A549 (cell line): ENCODE measurements around the gene SIN3A. TPM values are rescaled to one million over a fixed set of nuclear protein-coding genes. Genes with fewer than 3 reads are reported as not detected.

Experiments
- ATAC-seq, 2 experiments: fragments of 200-7000 bp in 1 of 2; fragments of >200 bp in 1 of 2; cut with Nextera tagmentation in 1 of 2; cut with Tn5 transposase in 1 of 2; 3 replicates each; pipeline versions ENCODE4 v1.8.0 to v1.9.1; 2018 to 2020; ENCODE audit warnings: mild to moderate bottlenecking in 1 of 2, moderate library complexity in 1 of 2
- CTCF ChIA-PET: fragments of 300-600 bp; sonication (Branson Sonifier 250); formaldehyde crosslinking; extraction: SDS; loops from one replicate; lab custom pipeline; 2021; ENCODE audit warnings: antibody characterized with exemption, inconsistent platforms; lab: Yijun Ruan, JAX
- POLR2A ChIA-PET: fragments of 350-600 bp; formaldehyde crosslinking; extraction: SDS; loops from one replicate; lab custom pipeline; 2021; ENCODE audit warnings: antibody characterized with exemption, inconsistent platforms; lab: Yijun Ruan, JAX
- DNase-seq, 2 experiments: peaks; one replicate each; pipeline versions ENCODE4 v3.0.0 to v3.0.0-alpha.2; 2011 to 2016; ENCODE audit warnings: low read depth in 1 of 2, low spot score in 1 of 2
- FAIRE-seq: peaks from 2 replicates; lab custom pipeline; 2011; peaks lifted over from hg19 to GRCh38; lab: Jason Lieb, UNC
- H3K27ac ChIP-seq, 2 experiments: fragments of >200 bp; sonication (Bioruptor Twin); formaldehyde crosslinking; 3 replicates each; pipeline ENCODE4 v1.5.1; 2016 to 2017
- H3K4me1 ChIP-seq: fragments of >200 bp; sonication (Bioruptor Twin); formaldehyde crosslinking; 3 replicates; pipeline ENCODE4 v1.6.1; 2016
- H3K4me2 ChIP-seq: fragments of >200 bp; sonication (Bioruptor Twin); formaldehyde crosslinking; 3 replicates; pipeline ENCODE4 v1.6.1; 2016
- H3K4me3 ChIP-seq: fragments of >200 bp; sonication (Bioruptor Twin); formaldehyde crosslinking; 3 replicates; pipeline ENCODE4 v1.5.1; 2016
- H3K9me3 ChIP-seq: fragments of >200 bp; sonication (Bioruptor Twin); formaldehyde crosslinking; 3 replicates; pipeline ENCODE4 v1.6.1; 2016
- BCL3 ChIP-seq: fragments of >200 bp; sonication (Bioruptor Twin); formaldehyde crosslinking; IDR thresholded peaks from 3 replicates; pipeline ENCODE4 v1.6.1; 2016
- CBX8 ChIP-seq: fragments of 200-600 bp; sonication (generic); IDR thresholded peaks from 2 replicates; pipeline ENCODE4 v1.6.1; 2016
- CEBPB ChIP-seq, 2 experiments: fragments of >200 bp in 1 of 2; sonication (Bioruptor Twin) in 1 of 2; formaldehyde crosslinking in 1 of 2; IDR thresholded peaks; 2 replicates each; pipeline ENCODE4 v1.6.1; 2012 to 2016
- CHD2 ChIP-seq: fragments of 150-350 bp; IDR thresholded peaks from 2 replicates; pipeline ENCODE4 v1.6.1; 2014; ENCODE audit warnings: low read length; ENCODE audit not compliant: partially characterized antibody
- CTCF ChIP-seq: fragments of >200 bp; sonication (Bioruptor Twin); formaldehyde crosslinking; IDR thresholded peaks from 3 replicates; pipeline ENCODE4 v1.5.1; 2016
- EHF ChIP-seq: fragments of 250-450 bp; sonication (Bioruptor Pico); IDR thresholded peaks from 2 replicates; pipeline ENCODE4 v1.5.0; 2020; ENCODE audit warnings: mild to moderate bottlenecking
- FOSB ChIP-seq: fragments of 250-450 bp; sonication (Bioruptor Pico); IDR thresholded peaks from 2 replicates; pipeline ENCODE4 v1.5.0; 2020; ENCODE audit warnings: mild to moderate bottlenecking, moderate library complexity
- FOXS1 ChIP-seq: fragments of 250-450 bp; sonication (Bioruptor Pico); IDR thresholded peaks from 2 replicates; pipeline ENCODE4 v1.5.0; 2020; ENCODE audit warnings: mild to moderate bottlenecking, moderate library complexity
- GATA3 ChIP-seq: IDR thresholded peaks from 2 replicates; pipeline ENCODE4 v1.6.1; 2012; ENCODE audit warnings: borderline replicate concordance
- HDAC2 ChIP-seq: fragments of 200-600 bp; sonication (generic); IDR thresholded peaks from 2 replicates; pipeline ENCODE4 v1.6.1; 2016
- HMGXB4 ChIP-seq: fragments of 250-450 bp; sonication (Bioruptor Pico); IDR thresholded peaks from 2 replicates; pipeline ENCODE4 v1.5.0; 2021; ENCODE audit warnings: mild to moderate bottlenecking, moderate library complexity, borderline replicate concordance
- HOXA7 ChIP-seq: fragments of 250-450 bp; sonication (Bioruptor Pico); IDR thresholded peaks from 2 replicates; pipeline ENCODE4 v1.5.0; 2020; ENCODE audit warnings: mild to moderate bottlenecking, moderate library complexity
- JUNB ChIP-seq: fragments of >200 bp; sonication (Bioruptor Twin); formaldehyde crosslinking; IDR thresholded peaks from 2 replicates; pipeline ENCODE4 v1.6.1; 2016
- KDM1A ChIP-seq: fragments of 200-600 bp; sonication (generic); IDR thresholded peaks from 2 replicates; pipeline ENCODE4 v1.6.1; 2016; ENCODE audit warnings: low read depth, mild to moderate bottlenecking
- MAZ ChIP-seq: fragments of 150-350 bp; IDR thresholded peaks from 2 replicates; pipeline ENCODE4 v1.6.1; 2014; ENCODE audit warnings: antibody characterized with exemption, low read depth, low read length, borderline replicate concordance
- NFE2L2 ChIP-seq: fragments of 150-350 bp; conservative IDR thresholded peaks from 2 replicates; pipeline ENCODE4 v1.6.1; 2014; ENCODE audit warnings: low read length
- RCOR1 ChIP-seq: fragments of 150-350 bp; IDR thresholded peaks from 2 replicates; pipeline ENCODE4 v1.6.1; 2014; ENCODE audit warnings: antibody characterized with exemption, low read length, low read depth
- RFX5 ChIP-seq: fragments of 450-650 bp; IDR thresholded peaks from 2 replicates; pipeline ENCODE4 v1.7.1; 2014; ENCODE audit warnings: antibody characterized with exemption, mild to moderate bottlenecking, moderate library complexity
- RNF2 ChIP-seq: fragments of 200-600 bp; sonication (generic); IDR thresholded peaks from 2 replicates; pipeline ENCODE4 v1.6.1; 2016; ENCODE audit warnings: low read depth, mild to moderate bottlenecking, antibody characterized with exemption, moderate library complexity, borderline replicate concordance
- SMC3 ChIP-seq: fragments of >200 bp; sonication (Bioruptor Twin); formaldehyde crosslinking; IDR thresholded peaks from 3 replicates; pipeline ENCODE4 v1.6.1; 2018; ENCODE audit warnings: inconsistent platforms
- TFCP2L1 ChIP-seq: fragments of 250-450 bp; sonication (Bioruptor Pico); IDR thresholded peaks from 2 replicates; pipeline ENCODE4 v1.5.0; 2021; ENCODE audit warnings: mild to moderate bottlenecking
- USF2 ChIP-seq: fragments of 450-650 bp; IDR thresholded peaks from 2 replicates; pipeline ENCODE4 v1.6.1; 2014; ENCODE audit warnings: antibody characterized with exemption
- ZC3H11A ChIP-seq: fragments of 450-650 bp; IDR thresholded peaks from 2 replicates; pipeline ENCODE4 v1.6.1; 2014; ENCODE audit warnings: antibody characterized with exemption, mild to moderate bottlenecking
- ZNF302 ChIP-seq: fragments of 250-450 bp; sonication (Bioruptor Pico); IDR thresholded peaks from 2 replicates; pipeline ENCODE4 v1.9.0; 2021; ENCODE audit warnings: inconsistent platforms, mild to moderate bottlenecking, moderate library complexity
- ZSCAN20 ChIP-seq: fragments of 250-450 bp; sonication (Bioruptor Pico); IDR thresholded peaks from 2 replicates; pipeline ENCODE4 v1.8.0; 2022; ENCODE audit warnings: mild to moderate bottlenecking, moderate library complexity
- WGBS: methylation state at CpG from one replicate; pipeline ENCODE4 v1.1.6; 2017; ENCODE audit errors: missing lambda C conversion rate; 5-methylcytosine and 5-hydroxymethylcytosine counted together
- polyA plus RNA-seq, 4 experiments: library from polyadenylated mRNA; depleted of rRNA in 3 of 4; stranded (reverse); fragments of >200 nt; fragmentation: RNase III in 1 of 4; extraction: RNeasy Plus Mini Kit Qiagen cat#74134 plus additional on column Dnase treatment in 1 of 4; gene quantifications; 2 replicates in 3 of 4; 3 replicates in 1 of 4; pipeline ENCODE4 v1.2.3, GENCODE V29; 2011 to 2017
- TF ChIP-seq, protein P1 (sequence below): IDR thresholded peaks from 2 replicates; pipeline ENCODE4 v1.6.1; 2012

The SIN3A gene
- polyA plus RNA-seq, 2 of the 4 experiments (the other 2 are of a cell fraction), result 35.9 to 48.7 TPM

GRCh38 chr15:75353604-75354003 lies 97.9 kb downstream of the SIN3A start:
- Histone ChIP-seq H3K9me3 (no peaks in the 10 kb centered on the region), H3K4me2 (no peak overlapping the region), H3K27ac (no peak overlapping the region), H3K4me3 (no peak overlapping the region), H3K4me1 (peaks cover under 1% of the 10 kb centered on the region; the same call in 1 of the 3 replicates)
- TF ChIP-seq RCOR1, result no peak
- TF ChIP-seq BCL3, result no peak
- no peak for TF ChIP-seq USF2
- no peak for TF ChIP-seq HDAC2
- TF ChIP-seq ZC3H11A, result no peak
- no peak for TF ChIP-seq JUNB
- no peak for TF ChIP-seq NFE2L2
- no peak for TF ChIP-seq CHD2
- no peak for TF ChIP-seq RNF2
- no peak for TF ChIP-seq FOXS1 (CRISPR knock-in tag)
- TF ChIP-seq ZSCAN20 (CRISPR knock-in tag), result no peak
- TF ChIP-seq, protein P1, sequence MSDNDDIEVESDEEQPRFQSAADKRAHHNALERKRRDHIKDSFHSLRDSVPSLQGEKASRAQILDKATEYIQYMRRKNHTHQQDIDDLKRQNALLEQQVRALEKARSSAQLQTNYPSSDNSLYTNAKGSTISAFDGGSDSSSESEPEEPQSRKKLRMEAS, result no peak
- TF ChIP-seq ZNF302, result no peak
- TF ChIP-seq CBX8, result no peak
- TF ChIP-seq EHF, result no peak
- DNase-seq (no peak), ATAC-seq (no peak; a peak in 1 of 6 replicates), FAIRE-seq (no peak)
- POLR2A ChIA-PET, result interaction anchor here (0.9 to 2.7 kb wide), 2 partner anchors 15 to 17 kb away, joined by 3 to 12 read pairs; partner anchors contain the start of gene MAN2C1
- 93% methylated on average over 7 of the region's 7 CpGs for WGBS
- CTCF ChIA-PET, result interaction anchor here (1.1 to 5.8 kb wide), 5 partner anchors 9 to 332 kb away, joined by 4 to 72 read pairs (median 4); partner anchors contain the start of gene MAN2C1

GRCh38 chr15:75352186-75353080 lies 99.1 kb downstream of the SIN3A start:
- no peak for FAIRE-seq
- Histone ChIP-seq H3K27ac (no peak overlapping the region), H3K4me2 (no peak overlapping the region), H3K9me3 (no peaks in the 10 kb centered on the region), H3K4me3 (no peak overlapping the region), H3K4me1 (peaks cover 4% of the 10 kb centered on the region; the same call in 1 of the 3 replicates)
- ChIA-PET CTCF (interaction anchor here (1.1 to 5.8 kb wide), 6 partner anchors 8 to 44 kb away, joined by 3 to 72 read pairs (median 5); partner anchors contain the start of gene MAN2C1), POLR2A (no interaction called here)
- 96% methylated on average over 14 of the region's 16 CpGs for WGBS
- no peak for DNase-seq
- no peak for ATAC-seq
- no peak for TF ChIP-seq HOXA7
- TF ChIP-seq CEBPB (IDR thresholded peaks at IDR 0.05), result no peak
- no peak for TF ChIP-seq SMC3
- TF ChIP-seq CBX8, result no peak
- TF ChIP-seq JUNB, result no peak
- TF ChIP-seq GATA3, result no peak
- no peak for TF ChIP-seq USF2
- no peak for TF ChIP-seq MAZ
- TF ChIP-seq ZC3H11A, result no peak
- TF ChIP-seq FOXS1 (CRISPR knock-in tag), result no peak
- no peak for TF ChIP-seq RFX5
- no peak for TF ChIP-seq TFCP2L1 (CRISPR knock-in tag)
- no peak for TF ChIP-seq CTCF
- TF ChIP-seq HMGXB4 (CRISPR knock-in tag), result no peak
- no peak for TF ChIP-seq KDM1A
- TF ChIP-seq FOSB (CRISPR knock-in tag), result no peak
